ENCODE results near the gene GPR37L1. TPM values are rescaled to one million over a fixed set of nuclear protein-coding genes. Genes with fewer than 3 reads are reported as not detected.
"Not testable (repeated sequence)": the region's sequence is repeated elsewhere in the genome, so short reads cannot be mapped to it uniquely, and the experiment has no call there.

GPR37L1 gene
- polyA plus RNA-seq, 1 donor, result 0.04 TPM

- DNase-seq, result no peak
Observed at GRCh38 chr1:202133496-202133895, 10.8 kb downstream of the GPR37L1 start.

DNA sequence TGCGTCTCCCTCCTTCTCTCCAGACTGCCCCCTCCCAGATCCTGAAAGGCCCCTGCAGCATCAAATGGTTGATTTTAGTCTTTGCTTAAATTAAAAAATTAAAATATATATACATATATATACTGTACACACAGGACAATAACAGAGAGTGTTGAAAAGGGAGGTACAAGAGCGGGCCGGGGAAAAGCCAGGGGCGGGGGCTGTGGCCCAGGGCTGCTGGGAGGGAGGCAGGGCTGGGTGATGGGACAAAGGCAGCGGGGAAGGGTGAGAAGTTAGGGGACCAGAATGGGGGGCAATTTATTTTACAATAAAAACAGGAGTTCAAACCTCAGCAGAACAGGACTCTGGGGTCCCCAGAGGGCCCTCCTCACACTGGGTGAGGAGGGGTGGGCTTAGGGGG, 11.3 kb downstream of the GPR37L1 start:
- DNase-seq, result no peak

DNA sequence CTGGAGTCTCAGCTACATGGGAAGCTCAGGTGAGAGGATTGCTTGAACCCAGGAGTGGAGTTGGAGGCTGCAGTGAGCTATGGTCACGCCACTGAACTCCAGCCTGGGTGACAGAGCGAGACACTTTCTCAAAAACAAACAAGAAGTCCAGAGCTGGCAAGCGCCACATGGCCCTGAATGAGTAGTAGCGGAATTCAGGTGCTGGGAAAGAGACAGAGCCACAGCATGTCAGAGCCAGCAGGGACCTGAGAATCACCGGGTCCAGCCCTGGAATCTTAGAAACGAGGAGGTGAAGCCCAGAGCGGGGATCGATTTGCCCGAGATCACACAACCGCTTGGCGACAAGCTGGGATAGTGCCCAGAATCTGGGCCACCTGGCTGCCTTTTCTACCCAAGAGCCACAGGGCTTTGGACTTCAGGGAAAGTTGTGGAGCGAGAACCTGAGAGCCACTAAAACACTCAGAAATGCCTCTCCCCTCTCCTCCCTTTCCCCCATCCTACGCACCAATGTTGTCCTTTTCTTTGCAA, 12.0 kb downstream of the GPR37L1 start:
- DNase-seq, result no peak

GRCh38 chr1:202135221-202135721, 12.6 kb downstream of the GPR37L1 start:
- DNase-seq, result no peak

GRCh38 chr1:202140833-202141232, 18.1 kb downstream of the GPR37L1 start:
- DNase-seq, result no peak

- not testable (repeated sequence) for DNase-seq
Observed at GRCh38 chr1:202141468-202141867, 18.8 kb downstream of the GPR37L1 start.

DNA sequence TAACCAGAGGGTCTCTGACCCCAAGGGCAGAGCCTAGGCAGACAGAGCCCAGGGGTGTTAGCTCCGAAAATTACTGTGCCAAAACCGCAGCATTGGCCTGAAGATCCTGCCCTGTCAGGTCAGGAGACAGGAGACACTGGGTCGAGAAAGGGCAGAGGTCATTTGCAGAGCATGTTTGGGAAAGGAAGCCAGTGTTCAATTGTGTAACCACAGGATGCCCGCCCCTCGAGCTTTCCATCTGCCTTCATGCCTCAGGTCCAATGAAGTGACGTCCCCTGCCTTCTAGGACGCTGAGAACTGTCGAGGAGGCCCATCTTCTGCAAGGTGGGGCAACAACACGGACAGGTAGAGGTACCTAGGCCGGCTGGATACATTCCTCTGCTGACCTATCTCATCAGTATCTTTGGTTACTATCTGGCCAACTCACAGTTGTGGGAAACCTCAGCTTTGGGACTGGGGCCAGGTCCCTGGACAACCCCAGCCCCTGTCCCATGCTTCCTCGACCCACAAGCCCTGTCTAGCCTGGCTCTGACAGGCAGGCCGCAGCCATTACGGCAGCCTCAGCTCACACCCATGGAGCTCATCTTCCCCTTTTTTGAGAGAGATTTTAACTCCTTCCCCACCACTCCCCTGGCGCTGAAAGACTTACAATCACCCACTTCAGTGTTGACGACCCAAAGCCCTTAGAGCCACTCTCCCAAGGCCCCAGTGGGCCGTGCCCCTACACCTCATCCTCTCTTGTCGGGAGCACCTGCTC, 20.5 kb downstream of the GPR37L1 start:
- DNase-seq, result no peak

DNA sequence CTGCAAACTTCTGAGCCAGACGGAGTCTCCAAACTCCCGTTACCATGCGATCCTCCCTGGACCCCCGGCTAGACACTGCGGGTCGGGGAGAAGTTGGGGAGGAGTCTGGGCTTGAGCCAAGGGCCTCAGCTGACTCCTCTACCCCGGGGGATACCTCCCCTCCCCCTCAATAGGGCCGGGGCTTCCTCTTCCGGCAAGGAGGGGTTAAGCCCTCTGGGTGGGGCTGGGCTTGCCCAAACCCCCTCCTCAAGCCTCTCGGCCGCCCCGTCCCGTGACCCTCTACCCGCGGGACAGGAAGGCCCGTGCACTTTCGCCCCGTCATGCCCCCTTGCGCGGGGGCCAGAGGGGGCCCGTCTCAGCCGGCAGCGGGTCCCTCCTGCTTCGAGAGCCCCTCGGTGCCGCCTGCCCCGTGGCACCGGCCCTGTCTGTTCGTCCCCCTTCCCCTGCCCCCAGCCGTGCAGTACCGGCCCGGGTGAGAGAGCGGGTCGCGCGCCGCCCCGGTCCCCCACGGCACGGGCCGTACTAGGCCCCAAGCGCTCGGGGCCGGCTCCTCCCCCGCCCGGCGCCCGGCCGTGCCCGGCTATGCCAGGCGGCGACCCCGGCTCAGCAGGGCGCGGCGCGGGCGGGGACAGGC, 21.2 kb downstream of the GPR37L1 start:
- peak; percentile 49 for DNase-seq

GRCh38 chr1:202144402-202145067, 21.8 kb downstream of the GPR37L1 start, which contains the start of gene ARL8A:
Gene ARL8A, minus strand, starts transcription at chr1:202144737. Its CDS starts 165 bp downstream, at chr1:202144572.
- DNase-seq, result peak; percentile 69

DNA sequence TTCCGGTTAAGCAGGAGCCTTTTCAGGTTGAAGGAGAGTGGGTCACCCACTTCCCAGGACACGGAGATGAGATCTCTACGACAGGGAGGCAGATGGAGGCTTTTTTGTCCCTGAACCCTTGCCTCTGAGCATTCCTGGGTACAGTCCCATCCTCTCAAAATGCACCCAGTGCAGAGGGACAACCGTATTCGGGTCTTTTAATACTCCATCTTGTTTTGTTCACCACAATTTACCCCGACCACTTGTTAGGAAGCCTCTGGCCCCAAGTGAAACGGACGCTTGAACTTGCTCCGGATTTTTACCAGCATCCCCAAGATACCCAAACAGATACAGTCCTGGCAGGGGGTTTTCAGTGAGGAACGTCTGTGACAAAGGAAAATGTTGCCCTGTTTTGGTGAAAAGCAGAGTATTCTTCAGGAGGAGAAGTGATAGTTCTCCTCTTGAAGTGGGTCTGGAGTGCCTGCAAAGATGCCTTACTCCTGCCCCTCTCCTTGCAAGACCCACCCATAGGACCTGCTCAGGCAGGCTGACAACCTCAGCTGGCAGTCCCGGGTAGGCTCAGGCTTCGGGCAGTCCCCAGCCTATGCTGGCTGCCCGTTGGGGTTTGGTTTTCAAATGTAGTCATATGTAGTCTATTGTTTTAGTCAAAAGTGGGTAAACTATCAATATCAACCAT, 22.5 kb downstream of the GPR37L1 start:
- no peak for DNase-seq

DNA sequence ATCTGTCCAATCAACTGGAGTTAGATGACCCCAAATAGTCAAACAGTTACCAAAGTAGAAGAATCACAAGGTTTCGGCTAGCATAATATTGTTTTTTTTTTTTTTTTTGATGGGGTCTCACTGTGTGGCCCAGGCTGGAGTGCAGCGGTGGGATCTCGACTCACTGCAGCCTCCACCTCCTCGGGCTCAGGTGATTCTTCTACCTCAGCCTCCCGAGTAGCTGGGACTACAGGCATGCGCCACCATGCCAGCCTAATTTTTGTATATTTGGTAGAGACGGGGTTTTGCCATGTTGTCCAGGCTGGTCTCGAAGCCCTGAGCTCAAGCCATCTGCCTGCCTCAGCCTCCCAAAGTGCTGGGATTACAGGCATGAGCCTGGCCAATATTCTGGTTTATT, 23.0 kb downstream of the GPR37L1 start:
- DNase-seq, result not testable (repeated sequence)

DNA sequence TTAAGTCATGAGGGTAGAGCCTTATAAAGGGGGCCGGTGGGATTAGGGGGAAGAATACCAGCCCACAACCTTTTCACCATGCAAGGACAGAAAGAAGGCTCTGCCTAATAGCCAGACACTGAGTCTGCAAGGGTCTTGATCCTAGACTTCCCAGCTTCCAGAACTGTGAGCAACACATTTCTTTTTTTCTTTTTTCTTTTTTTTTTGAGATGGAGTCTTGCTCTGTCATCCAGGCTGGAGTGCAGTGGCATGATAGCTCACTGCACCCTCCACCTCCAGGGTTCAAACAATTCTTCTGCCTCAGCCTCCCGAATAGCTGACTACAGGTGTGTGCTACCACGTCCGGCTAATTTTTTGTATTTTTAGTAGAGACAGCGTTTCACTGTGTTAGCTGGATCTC, 23.6 kb downstream of the GPR37L1 start:
- no peak for DNase-seq

- no peak for DNase-seq
Observed at GRCh38 chr1:202146993-202147392, 24.3 kb downstream of the GPR37L1 start.

DNA sequence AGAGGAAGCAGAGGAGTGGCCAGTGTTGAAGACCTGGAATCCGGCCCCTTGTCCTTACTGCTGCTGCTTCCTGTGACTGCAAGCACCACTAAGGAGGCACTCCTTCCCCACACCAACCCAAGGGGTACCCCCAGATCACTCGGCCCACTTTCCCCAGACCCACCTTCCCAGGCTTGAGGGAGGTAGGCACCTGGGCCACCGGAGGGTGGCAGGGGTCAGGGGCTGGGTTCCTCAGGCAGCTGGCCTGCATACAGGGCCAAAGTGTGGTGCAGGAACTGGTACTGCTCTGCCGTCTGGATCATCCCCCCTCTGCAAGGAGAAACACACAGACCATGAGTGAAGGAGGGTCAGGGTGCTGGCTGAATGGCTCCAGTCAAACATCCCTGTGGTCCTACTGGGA, 25.7 kb downstream of the GPR37L1 start:
- no peak for DNase-seq

- no peak for DNase-seq
Observed at GRCh38 chr1:202149566-202149965, 26.8 kb downstream of the GPR37L1 start.

GRCh38 chr1:202150187-202150586, 27.5 kb downstream of the GPR37L1 start:
- DNase-seq, result no peak

GRCh38 chr1:202150602-202151001, 27.9 kb downstream of the GPR37L1 start:
- no peak for DNase-seq

GRCh38 chr1:202151045-202151444, 28.3 kb downstream of the GPR37L1 start:
- DNase-seq, result no peak

GRCh38 chr1:202152399-202152798, 29.7 kb downstream of the GPR37L1 start:
- DNase-seq, result no peak

GRCh38 chr1:202153284-202153683, 30.6 kb downstream of the GPR37L1 start:
- DNase-seq, result no peak

DNA sequence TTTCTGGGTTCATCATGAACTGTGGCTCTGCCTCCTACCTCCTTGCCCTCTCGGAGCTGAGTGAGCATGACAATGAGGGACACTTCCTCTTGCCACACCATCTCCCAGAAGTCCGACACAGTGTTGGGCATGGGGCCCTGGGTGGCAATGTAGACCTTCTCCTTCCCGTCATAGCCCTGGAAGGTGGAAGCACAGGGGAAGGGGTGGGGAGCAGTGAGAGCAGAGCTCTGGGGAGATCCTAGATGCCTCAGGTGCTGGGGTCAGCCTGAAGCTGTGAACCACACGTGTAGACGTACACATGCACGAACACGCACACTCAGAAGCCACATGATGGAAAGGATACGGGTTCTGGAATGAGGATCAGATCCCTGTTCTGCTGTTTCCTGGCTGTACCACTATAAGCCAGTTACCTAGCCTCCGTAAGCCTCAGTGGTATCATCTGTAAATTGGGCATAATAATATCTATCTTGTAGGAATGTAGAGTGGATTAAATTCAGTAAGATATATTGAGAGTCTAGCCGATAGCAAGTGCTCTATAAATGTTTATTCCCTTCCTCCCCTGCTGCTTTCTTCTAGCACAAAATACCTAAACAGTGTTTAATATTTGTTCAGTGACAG, 31.5 kb downstream of the GPR37L1 start:
- DNase-seq, result no peak
